Mesendoderm (in vitro differentiated cells): Measurements from ENCODE around the gene NFATC3.
"Not testable (repeated sequence)": the region's sequence is repeated elsewhere in the genome, so short reads cannot be mapped to it uniquely, and the experiment has no call there.

Experiments used
- DNase-seq: peaks from one replicate; pipeline ENCODE4 v3.0.0; 2013
- H2AK5ac ChIP-seq: 2 replicates; pipeline ENCODE4 v1.6.1; 2013; ENCODE audit warnings: low read length, inconsistent platforms
- H2BK120ac ChIP-seq: 2 replicates; pipeline ENCODE4 v1.6.1; 2013; ENCODE audit warnings: low read depth, mild to moderate bottlenecking, low read length, moderate library complexity, mixed read lengths
- H2BK15ac ChIP-seq: replicated peaks from 2 replicates; pipeline ENCODE4 v1.6.1; 2013; ENCODE audit warnings: low read depth, mild to moderate bottlenecking, moderate library complexity
- H2BK5ac ChIP-seq: 2 replicates; pipeline ENCODE4 v1.6.1; 2013; ENCODE audit warnings: low read length, inconsistent platforms
- H3K18ac ChIP-seq: 2 replicates; pipeline ENCODE4 v1.6.1; 2013; ENCODE audit warnings: mild to moderate bottlenecking, low read length, mixed read lengths
- H3K23ac ChIP-seq: one replicate; pipeline ENCODE4 v1.6.1; 2013; ENCODE audit warnings: low read length
- H3K27ac ChIP-seq: 2 replicates; pipeline ENCODE4 v1.5.1; 2013; ENCODE audit warnings: low read depth, mild to moderate bottlenecking, inconsistent platforms, low read length, moderate library complexity
- H3K27me3 ChIP-seq: 2 replicates; pipeline ENCODE4 v1.6.1; 2013; ENCODE audit warnings: low read length, control low read depth, mild to moderate bottlenecking, inconsistent platforms; ENCODE audit not compliant: insufficient read depth, poor library complexity
- H3K36me3 ChIP-seq: 2 replicates; pipeline ENCODE4 v1.6.1; 2013; ENCODE audit warnings: low read length, inconsistent platforms; ENCODE audit not compliant: control insufficient read depth, insufficient read depth
- H3K4ac ChIP-seq: one replicate; pipeline ENCODE4 v1.6.1; 2013; ENCODE audit warnings: low read depth, mild to moderate bottlenecking, low read length, moderate library complexity
- H3K4me1 ChIP-seq: 2 replicates; pipeline ENCODE4 v1.6.1; 2013; ENCODE audit warnings: low read depth, low read length, inconsistent platforms; ENCODE audit not compliant: control insufficient read depth
- H3K4me2 ChIP-seq: 2 replicates; pipeline ENCODE4 v1.6.1; 2013; ENCODE audit warnings: low read length
- H3K4me3 ChIP-seq: 2 replicates; pipeline ENCODE4 v1.5.1; 2013; ENCODE audit warnings: mild to moderate bottlenecking, low read length
- H3K56ac ChIP-seq: one replicate; pipeline ENCODE4 v1.6.1; 2013; ENCODE audit warnings: low read length
- H3K79me1 ChIP-seq: 2 replicates; pipeline ENCODE4 v1.6.1; 2013; ENCODE audit warnings: low read length, inconsistent platforms
- H3K79me2 ChIP-seq: 2 replicates; pipeline ENCODE4 v1.6.1; 2013; ENCODE audit warnings: mild to moderate bottlenecking, low read length; ENCODE audit not compliant: control insufficient read depth, insufficient read depth
- H3K9ac ChIP-seq: 2 replicates; pipeline ENCODE4 v1.6.1; 2013; ENCODE audit warnings: low read length, inconsistent platforms
- H4K5ac ChIP-seq: one replicate; pipeline ENCODE4 v1.6.1; 2013; ENCODE audit warnings: low read length
- H4K8ac ChIP-seq: one replicate; pipeline ENCODE4 v1.6.1; 2013; ENCODE audit warnings: low read depth, mild to moderate bottlenecking, control low read depth, low read length, moderate library complexity
- WGBS: extraction: QIAGEN DNeasy Blood & Tissue Kit; methylation state at CpG from one replicate; pipeline ENCODE4 v1.1.7; 2013; ENCODE audit warnings: low lambda C conversion rate, missing lambda C conversion rate; ENCODE audit not compliant: insufficient coverage; ENCODE audit errors: extremely low coverage; 5-methylcytosine and 5-hydroxymethylcytosine counted together

Gene NFATC3

DNA sequence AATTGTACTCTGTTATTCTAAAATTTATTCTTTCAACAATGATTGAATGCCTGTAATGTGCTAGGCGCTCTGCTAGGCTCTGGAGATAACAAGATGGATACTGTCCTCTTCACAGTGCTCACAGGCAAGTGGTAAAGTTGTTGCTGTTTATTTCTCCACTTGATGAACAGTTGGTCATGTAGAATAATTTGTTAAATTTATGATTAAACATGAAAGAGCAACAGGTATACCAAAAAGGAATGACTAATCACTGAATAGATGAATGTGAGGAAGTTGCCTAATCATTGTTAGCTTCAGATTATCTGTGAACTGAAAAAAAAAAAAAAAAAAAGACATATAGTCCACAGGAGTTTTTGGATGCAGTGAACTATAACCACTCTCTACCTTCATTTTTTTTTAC, 62.3 kb downstream of the NFATC3 start:
- Histone ChIP-seq H3K18ac (no peak overlapping the region), H2BK120ac (no peak overlapping the region), H3K36me3 (no peaks in the 10 kb centered on the region), H3K56ac (no peak overlapping the region), H2AK5ac (no peak overlapping the region), H3K79me2 (no peaks in the 10 kb centered on the region), H4K8ac (no peak overlapping the region), H3K79me1 (no peaks in the 10 kb centered on the region), H3K4me1 (no peaks in the 10 kb centered on the region), H3K4me2 (no peak overlapping the region), H2BK5ac (no peak overlapping the region), H3K4me3 (no peak overlapping the region), H4K5ac (no peak overlapping the region), H2BK15ac (no peak overlapping the region), H3K27ac (no peak overlapping the region), H3K9ac (no peak overlapping the region), H3K27me3 (no peaks in the 10 kb centered on the region), H3K4ac (no peak overlapping the region), H3K23ac (no peak overlapping the region)
- no peak for DNase-seq
- no CpG with 5 or more reads among the region's 1 CpG for WGBS

DNA sequence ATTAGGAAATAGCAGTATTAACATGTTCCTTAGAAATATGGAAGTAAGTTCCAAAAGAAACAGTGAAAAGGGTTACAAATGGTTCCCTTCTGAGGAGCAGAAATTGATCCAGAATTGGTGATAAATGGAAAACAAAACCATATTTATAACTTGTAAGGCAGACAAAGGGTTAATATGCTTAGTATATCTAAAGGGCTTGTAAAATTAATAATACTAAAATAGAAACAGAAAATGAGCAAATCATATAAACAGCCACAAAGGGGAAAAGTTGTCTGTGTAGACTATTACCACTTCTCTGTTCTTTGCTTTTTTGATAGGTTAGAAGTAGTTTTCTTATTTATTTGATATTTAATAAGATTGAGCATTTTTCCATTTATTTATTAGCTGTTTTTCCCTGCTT, 64.4 kb downstream of the NFATC3 start:
- H3K36me3 ChIP-seq = no peaks in the 10 kb centered on the region
- H2BK5ac ChIP-seq = no peak overlapping the region
- no peak overlapping the region for H3K4me3 ChIP-seq
- H3K79me2 ChIP-seq = no peaks in the 10 kb centered on the region
- no peak for DNase-seq
- H4K8ac ChIP-seq = no peak overlapping the region
- H3K79me1 ChIP-seq = no peaks in the 10 kb centered on the region
- H2BK120ac ChIP-seq = no peak overlapping the region
- H2BK15ac ChIP-seq = no peak overlapping the region
- no peak overlapping the region for H3K23ac ChIP-seq
- H3K27me3 ChIP-seq = no peaks in the 10 kb centered on the region
- H2AK5ac ChIP-seq = no peak overlapping the region
- no peak overlapping the region for H3K4ac ChIP-seq
- no peak overlapping the region for H3K4me2 ChIP-seq
- H3K27ac ChIP-seq = no peak overlapping the region
- no peak overlapping the region for H4K5ac ChIP-seq
- H3K18ac ChIP-seq = no peak overlapping the region
- H3K9ac ChIP-seq = no peak overlapping the region
- H3K56ac ChIP-seq = no peak overlapping the region
- H3K4me1 ChIP-seq = no peaks in the 10 kb centered on the region

DNA sequence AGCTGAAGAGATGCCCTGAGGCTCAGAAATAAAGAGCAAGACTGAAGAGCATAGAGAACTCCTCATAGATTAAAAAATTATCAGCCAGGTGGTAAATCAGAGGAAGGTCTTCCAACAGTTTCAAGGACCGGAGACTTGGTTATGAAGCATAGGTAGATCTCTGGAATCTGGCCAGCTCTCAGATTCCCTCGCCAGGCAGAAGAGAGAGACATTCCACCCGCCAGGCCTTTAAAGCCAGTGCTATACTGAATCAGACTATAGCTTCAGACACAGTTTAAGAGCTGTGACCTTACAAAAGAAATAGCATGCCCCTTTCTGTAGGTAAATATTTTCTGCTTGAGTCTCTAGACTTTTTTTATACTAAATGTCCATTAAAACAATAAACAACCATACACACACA, 70.3 kb downstream of the NFATC3 start:
- no peak for DNase-seq
- H2BK120ac ChIP-seq = no peak overlapping the region
- no peaks in the 10 kb centered on the region for H3K4me1 ChIP-seq
- H3K9ac ChIP-seq = no peak overlapping the region
- no peak overlapping the region for H3K56ac ChIP-seq
- no peak overlapping the region for H3K4me3 ChIP-seq
- no peaks in the 10 kb centered on the region for H3K79me1 ChIP-seq
- H2AK5ac ChIP-seq = no peak overlapping the region
- no peak overlapping the region for H3K27ac ChIP-seq
- no peak overlapping the region for H2BK15ac ChIP-seq
- no CpG with 5 or more reads among the region's 3 CpGs for WGBS
- H4K8ac ChIP-seq = peak overlapping the region; percentile 1
- H3K4ac ChIP-seq = no peak overlapping the region
- no peak overlapping the region for H3K18ac ChIP-seq
- no peaks in the 10 kb centered on the region for H3K27me3 ChIP-seq
- H4K5ac ChIP-seq = no peak overlapping the region
- H2BK5ac ChIP-seq = no peak overlapping the region
- H3K23ac ChIP-seq = no peak overlapping the region
- H3K79me2 ChIP-seq = no peaks in the 10 kb centered on the region
- H3K4me2 ChIP-seq = no peak overlapping the region
- no peaks in the 10 kb centered on the region for H3K36me3 ChIP-seq

DNA sequence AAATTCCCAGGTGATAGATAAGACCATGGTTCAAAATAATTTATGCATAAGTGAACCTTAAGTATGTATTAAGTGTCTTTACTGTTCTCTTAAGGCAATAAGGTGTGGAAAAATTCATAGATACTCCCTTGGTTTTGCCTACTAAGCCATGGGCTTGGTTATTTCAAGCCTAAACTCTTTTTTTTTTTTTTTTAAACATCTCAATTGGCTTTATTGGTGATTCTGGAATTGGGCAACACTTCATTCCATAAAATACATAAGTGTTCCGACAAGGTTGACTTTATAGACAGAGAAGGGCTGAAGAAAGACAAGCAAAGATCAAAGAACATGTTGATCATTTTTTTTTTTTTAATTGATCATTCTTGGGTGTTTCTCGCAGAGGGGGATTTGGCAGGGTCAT, 77.2 kb downstream of the NFATC3 start:
- Histone ChIP-seq H3K4me2 (no peak overlapping the region), H3K27me3 (no peaks in the 10 kb centered on the region)
- WGBS = no CpG with 5 or more reads among the region's 2 CpGs

DNA sequence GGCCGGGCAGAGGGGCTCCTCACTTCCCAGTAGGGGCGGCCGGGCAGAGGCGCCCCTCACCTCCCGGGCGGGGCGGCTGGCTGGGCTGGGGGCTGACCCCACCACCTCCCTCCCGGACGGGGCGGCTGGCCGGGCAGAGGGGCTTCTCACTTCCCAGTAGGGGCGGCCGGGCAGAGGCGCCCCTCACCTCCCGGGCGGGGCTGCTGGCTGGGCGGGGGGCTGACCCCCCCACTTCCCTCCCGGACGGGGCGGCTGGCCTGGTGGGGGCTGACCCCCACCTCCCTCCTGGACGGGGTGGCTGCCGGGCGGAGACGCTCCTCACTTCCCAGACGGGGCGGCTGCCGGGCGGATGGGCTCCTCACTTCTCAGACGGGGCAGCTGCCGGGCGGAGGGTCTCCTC, 78.1 kb downstream of the NFATC3 start:
- H3K36me3 ChIP-seq, H3K23ac ChIP-seq, H3K27me3 ChIP-seq, H2BK5ac ChIP-seq, H3K79me1 ChIP-seq, H3K4me3 ChIP-seq, H3K4me1 ChIP-seq, H3K4ac ChIP-seq, H2AK5ac ChIP-seq, H4K8ac ChIP-seq, H3K18ac ChIP-seq, H2BK15ac ChIP-seq, H3K79me2 ChIP-seq, H3K27ac ChIP-seq, DNase-seq, H3K56ac ChIP-seq, H4K5ac ChIP-seq, H3K9ac ChIP-seq, H2BK120ac ChIP-seq, H3K4me2 ChIP-seq: not testable (repeated sequence)
- WGBS = no CpG with 5 or more reads among the region's 31 CpGs

More for the DNA sequence above, 77.2 kb downstream of the NFATC3 start:
- Histone ChIP-seq H4K5ac (no peak overlapping the region), H3K36me3 (no peaks in the 10 kb centered on the region), H3K4me1 (no peaks in the 10 kb centered on the region), H3K79me2 (no peaks in the 10 kb centered on the region), H4K8ac (no peak overlapping the region), H3K4me3 (no peak overlapping the region), H3K79me1 (no peaks in the 10 kb centered on the region), H3K18ac (no peak overlapping the region), H3K23ac (no peak overlapping the region), H2BK120ac (no peak overlapping the region), H2AK5ac (no peak overlapping the region), H3K9ac (no peak overlapping the region), H3K4ac (no peak overlapping the region), H3K27ac (no peak overlapping the region), H2BK5ac (no peak overlapping the region), H3K56ac (no peak overlapping the region), H2BK15ac (no peak overlapping the region)
- DNase-seq = no peak

DNA sequence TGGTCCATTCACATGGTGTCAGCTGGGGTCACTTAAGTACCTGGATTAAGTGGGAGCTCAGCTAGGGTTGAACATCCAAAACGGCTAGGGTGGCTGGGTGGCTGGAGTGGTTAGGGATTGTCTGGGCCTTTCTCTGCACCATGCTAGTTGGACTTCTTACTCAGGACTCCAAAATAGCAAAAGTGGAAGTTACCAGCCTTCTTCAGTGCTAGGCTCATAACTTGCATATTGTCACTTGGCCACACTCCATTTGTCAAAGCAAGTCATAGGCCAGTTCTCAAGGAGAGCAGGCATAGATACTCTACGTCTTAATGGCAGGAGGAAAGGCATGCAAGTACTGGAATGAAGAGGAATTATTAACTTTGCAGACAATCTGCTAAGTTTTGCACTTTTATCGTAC, 81.1 kb downstream of the NFATC3 start:
- Histone ChIP-seq H3K18ac (no peak overlapping the region), H2BK15ac (no peak overlapping the region), H3K27me3 (no peaks in the 10 kb centered on the region), H4K8ac (no peak overlapping the region), H3K4ac (no peak overlapping the region), H2BK120ac (no peak overlapping the region), H3K79me2 (no peaks in the 10 kb centered on the region), H3K36me3 (no peaks in the 10 kb centered on the region), H3K4me1 (no peaks in the 10 kb centered on the region), H4K5ac (no peak overlapping the region), H3K56ac (no peak overlapping the region), H3K4me3 (no peak overlapping the region), H3K9ac (no peak overlapping the region), H3K27ac (no peak overlapping the region), H2BK5ac (no peak overlapping the region), H3K4me2 (no peak overlapping the region), H2AK5ac (no peak overlapping the region), H3K79me1 (no peaks in the 10 kb centered on the region), H3K23ac (no peak overlapping the region)
- no CpG with 5 or more reads among the region's 3 CpGs for WGBS
- DNase-seq = no peak
